ENCODE data around the gene NUAK2. TPM values are rescaled to one million over a fixed set of nuclear protein-coding genes. Genes with fewer than 3 reads are reported as not detected.

Gene NUAK2
- total and polyA plus RNA-seq, 2 donors (not counting 3 experiments of a cell fraction or from before 2014, with no cell fraction given), result 1.8 to 2.5 TPM

DNA sequence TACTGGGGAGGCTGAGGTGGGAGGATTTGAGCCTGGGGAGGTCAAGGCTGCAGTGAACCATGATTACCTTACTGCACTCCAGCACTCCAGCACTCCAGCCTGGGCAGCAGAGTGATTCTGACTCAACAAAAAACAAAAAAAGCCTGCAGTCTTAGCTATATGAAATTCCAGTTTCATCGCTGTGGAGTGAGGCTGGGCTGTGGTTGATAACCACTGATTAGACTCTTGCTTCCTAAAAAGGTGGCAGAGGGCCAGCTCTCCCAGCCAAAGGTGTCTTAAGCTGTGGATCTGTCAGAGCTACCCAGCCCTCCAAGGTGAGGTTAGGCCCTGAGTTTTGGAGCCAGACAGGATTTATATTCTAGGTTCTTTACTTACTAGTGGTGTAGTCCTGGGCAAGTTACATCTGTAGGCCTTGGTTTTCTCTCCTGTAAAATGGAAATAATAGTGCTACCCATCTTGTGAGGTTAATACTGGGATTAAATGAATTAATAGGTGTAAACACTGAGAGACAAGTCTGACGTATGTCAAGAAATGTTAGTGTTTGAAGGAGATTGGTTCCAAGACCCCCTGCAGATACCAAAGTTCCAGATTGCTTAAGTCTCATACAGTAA, 57.9 kb downstream of the NUAK2 start:
- BruUV-seq (replicated peaks), result no TSS peak
- no peak overlapping the region for H3K9ac ChIP-seq (replicated peaks; ENCODE audit: extremely low read depth, insufficient read depth, low read length)
- TF ChIP-seq MYC (IDR thresholded peaks at IDR 0.05; ENCODE audit: low read depth, low read length) (no peak), JUN (IDR thresholded peaks at IDR 0.05; ENCODE audit: borderline replicate concordance, insufficient read depth, insufficient read length, low read depth) (no peak), POLR2AphosphoS5 (IDR thresholded peaks at IDR 0.05; ENCODE audit: insufficient read depth, low read depth, low read length) (no peak), CTCF (IDR thresholded peaks at IDR 0.05; ENCODE audit: extremely low read depth in 1 of 2, insufficient read depth in 1 of 2, low read depth in 1 of 2, low read length in 2 of 2) (no peak)
- no peak for DNase-seq (ENCODE audit: low read depth, low spot score)
- H4K20me1 ChIP-seq (replicated peaks; ENCODE audit: control insufficient read depth, extremely low read depth, insufficient read depth, low read length), result no peaks in the 10 kb centered on the region
- no peaks in the 10 kb centered on the region for H3K9me3 ChIP-seq (replicated peaks; ENCODE audit: control insufficient read depth, insufficient read depth, low read length)
- ChIA-PET POLR2A (no interaction called here), CTCF (interaction anchor here (1.2 to 3.2 kb wide), 5 partner anchors 9 to 202 kb away, joined by 4 to 25 read pairs (median 9); partner anchors contain the start of gene NUAK2)
- FAIRE-seq, result no peak
- no peaks in the 10 kb centered on the region for H3K36me3 ChIP-seq (ENCODE audit: control insufficient read depth in 2 of 2, extremely low read depth in 1 of 2, insufficient read depth in 2 of 2, low read length in 2 of 2)
- no peaks in the 10 kb centered on the region for H3K9me1 ChIP-seq (replicated peaks; ENCODE audit: control insufficient read depth, extremely low read depth, insufficient read depth, low read length)
- no peaks in the 10 kb centered on the region for H3K79me2 ChIP-seq (ENCODE audit: control insufficient read depth, insufficient read depth, low read length)
- peaks cover 26% of the 10 kb centered on the region for H3K4me1 ChIP-seq (ENCODE audit: control insufficient read depth, extremely low read depth, insufficient read depth, low read length)
- intact Hi-C loops (cut with micrococcal nuclease), result no loop called here
- dilution Hi-C loops (cut with MboI; ENCODE audit: extremely low pct_ligation_motif_present, low sequenced_read_pairs), result no loop called here
- H3K4me3 ChIP-seq (replicated peaks in 1 of 3; ENCODE audit: insufficient read depth in 1 of 3, low read depth in 1 of 3, low read length in 3 of 3), result no peak overlapping the region
- no peaks in the 10 kb centered on the region for H3K27me3 ChIP-seq (ENCODE audit: control insufficient read depth in 2 of 2, insufficient read depth in 2 of 2, low read length in 2 of 2)
- H2AFZ ChIP-seq (ENCODE audit: low read depth, low read length), result no peak overlapping the region
- H3K4me2 ChIP-seq (ENCODE audit: insufficient read depth, low read length), result no peak overlapping the region
- no peak overlapping the region for H3K27ac ChIP-seq (ENCODE audit: insufficient read depth, low read depth, low read length)

DNA sequence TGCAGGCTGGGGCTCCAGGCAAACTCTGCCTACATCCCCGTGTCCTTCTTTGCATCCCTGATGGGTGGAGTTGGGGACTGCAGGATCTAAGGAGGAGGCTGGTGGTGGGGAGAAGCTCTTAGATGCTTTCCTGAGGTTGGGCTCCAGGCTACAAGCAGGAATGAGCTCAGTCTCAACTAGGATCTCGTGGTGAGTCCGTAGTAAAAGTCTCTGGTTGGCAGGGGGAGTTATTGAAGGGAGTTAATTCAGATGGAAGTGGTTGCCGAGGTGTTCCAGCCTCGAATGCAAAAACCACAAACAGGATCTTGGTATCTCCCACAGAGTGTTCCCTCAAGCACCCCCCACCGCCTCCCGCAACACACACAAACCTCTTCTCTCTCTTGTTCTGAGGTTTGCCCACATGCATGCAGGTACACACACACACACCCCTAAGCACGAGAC, 58.8 kb downstream of the NUAK2 start:
- peaks cover 28% of the 10 kb centered on the region for H3K4me1 ChIP-seq (ENCODE audit: control insufficient read depth, extremely low read depth, insufficient read depth, low read length)
- ChIA-PET POLR2A (no interaction called here), CTCF (interaction anchor here (1.0 to 3.2 kb wide), 13 partner anchors 8 to 287 kb away, joined by 3 to 28 read pairs (median 5); partner anchors contain the start of gene NUAK2)
- H3K27ac ChIP-seq (ENCODE audit: insufficient read depth, low read depth, low read length), result no peak overlapping the region
- FAIRE-seq (no peak), DNase-seq (ENCODE audit: low read depth, low spot score) (no peak)
- H3K9me1 ChIP-seq (replicated peaks; ENCODE audit: control insufficient read depth, extremely low read depth, insufficient read depth, low read length), result no peaks in the 10 kb centered on the region
- H2AFZ ChIP-seq (ENCODE audit: low read depth, low read length), result no peak overlapping the region
- H3K9ac ChIP-seq (replicated peaks; ENCODE audit: extremely low read depth, insufficient read depth, low read length), result no peak overlapping the region
- TF ChIP-seq GATA2 (IDR thresholded peaks at IDR 0.05; ENCODE audit: insufficient read depth, insufficient read length, low read depth, low read length) (no peak), MYC (IDR thresholded peaks at IDR 0.05; ENCODE audit: low read depth, low read length) (no peak)
- intact Hi-C loops (cut with micrococcal nuclease) (no loop called here), dilution Hi-C loops (cut with MboI; ENCODE audit: extremely low pct_ligation_motif_present, low sequenced_read_pairs) (no loop called here)
- no peaks in the 10 kb centered on the region for H3K27me3 ChIP-seq (ENCODE audit: control insufficient read depth in 2 of 2, insufficient read depth in 2 of 2, low read length in 2 of 2)
- no peak overlapping the region for H3K4me2 ChIP-seq (ENCODE audit: insufficient read depth, low read length)
- no peaks in the 10 kb centered on the region for H4K20me1 ChIP-seq (replicated peaks; ENCODE audit: control insufficient read depth, extremely low read depth, insufficient read depth, low read length)
- no peaks in the 10 kb centered on the region for H3K79me2 ChIP-seq (ENCODE audit: control insufficient read depth, insufficient read depth, low read length)
- no peaks in the 10 kb centered on the region for H3K36me3 ChIP-seq (ENCODE audit: control insufficient read depth in 2 of 2, extremely low read depth in 1 of 2, insufficient read depth in 2 of 2, low read length in 2 of 2)
- no TSS peak for BruUV-seq (replicated peaks)
- H3K4me3 ChIP-seq (replicated peaks in 1 of 3; ENCODE audit: insufficient read depth in 1 of 3, low read depth in 1 of 3, low read length in 3 of 3), result no peak overlapping the region
- no peaks in the 10 kb centered on the region for H3K9me3 ChIP-seq (replicated peaks; ENCODE audit: control insufficient read depth, insufficient read depth, low read length)
